NCI-H1930 (cell line): ENCODE data around the gene ZNF324.
"Not testable (repeated sequence)": the region's sequence is repeated elsewhere in the genome, so short reads cannot be mapped to it uniquely, and the experiment has no call there.

Experiments
- DNase-seq, 2 experiments: peaks; one replicate each; lab custom pipeline; 2025; lab: John Stamatoyannopoulos, UW

Gene ZNF324

DNA sequence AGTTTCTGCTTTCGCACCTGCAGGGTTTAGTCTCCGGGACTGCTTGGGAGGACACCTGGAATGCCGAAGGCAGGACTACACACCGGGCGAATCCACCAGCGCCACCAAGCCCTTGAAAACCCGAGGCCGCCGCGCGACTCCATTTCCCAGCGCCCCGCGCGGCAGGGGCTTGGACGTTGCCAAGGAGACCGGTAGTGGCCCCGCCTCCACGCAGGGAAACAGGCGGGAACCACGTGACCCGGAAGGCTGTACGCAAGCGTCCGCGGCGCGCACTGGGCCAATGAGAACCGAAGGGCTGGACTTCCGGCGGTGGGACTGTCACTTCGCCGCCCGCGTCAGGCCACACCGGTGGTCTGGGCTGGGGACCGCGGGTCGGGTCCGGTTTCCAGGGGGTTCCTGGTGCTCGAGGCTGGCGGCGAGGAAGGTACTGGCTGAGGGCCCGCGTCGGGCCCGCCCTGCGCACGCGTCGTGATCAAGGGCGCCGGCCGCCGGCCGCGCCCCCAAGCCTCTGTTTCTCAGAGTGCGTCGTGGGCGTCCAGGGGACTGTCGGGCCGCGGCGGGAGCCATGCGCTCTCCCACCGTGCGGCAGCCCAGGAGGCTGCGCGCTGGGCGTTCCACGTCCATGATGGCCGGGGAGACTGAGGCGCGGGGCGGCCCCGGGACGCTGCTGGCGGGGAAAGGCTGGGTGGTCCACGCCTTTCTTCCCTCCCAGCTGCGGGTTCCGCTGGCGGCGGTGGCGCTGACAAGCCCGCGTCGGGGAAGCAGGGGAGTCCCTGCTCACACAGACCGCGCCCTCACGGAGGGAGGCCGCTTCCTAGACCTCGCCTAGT lies at the start of gene ZNF324:
Gene ZNF324, plus strand, starts transcription at position 321 of the 830 bp plus-strand sequence. CDS start 2,106 bp downstream, outside the sequence.
- DNase-seq = peak; percentile 98 to 99

DNA sequence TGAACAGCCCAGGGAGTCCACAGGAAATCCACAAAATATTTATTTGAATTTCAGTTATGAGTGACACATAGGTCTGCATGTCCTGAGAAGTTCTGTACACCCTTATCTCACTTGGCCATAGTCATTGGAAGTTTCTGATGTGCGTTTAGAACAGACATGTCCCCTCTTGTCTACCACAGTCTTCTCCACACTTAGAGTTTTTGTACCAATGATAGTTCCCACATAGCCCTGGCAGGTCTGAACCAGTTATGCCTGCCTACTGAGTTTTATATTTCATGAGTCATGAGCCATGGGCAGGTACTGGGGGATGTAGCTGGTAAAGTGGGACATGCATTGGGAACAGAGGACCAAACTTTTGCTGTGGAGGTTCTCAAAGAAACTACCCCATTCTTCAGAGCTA lies 38.3 kb upstream of the ZNF324 start:
- DNase-seq = no peak

DNA sequence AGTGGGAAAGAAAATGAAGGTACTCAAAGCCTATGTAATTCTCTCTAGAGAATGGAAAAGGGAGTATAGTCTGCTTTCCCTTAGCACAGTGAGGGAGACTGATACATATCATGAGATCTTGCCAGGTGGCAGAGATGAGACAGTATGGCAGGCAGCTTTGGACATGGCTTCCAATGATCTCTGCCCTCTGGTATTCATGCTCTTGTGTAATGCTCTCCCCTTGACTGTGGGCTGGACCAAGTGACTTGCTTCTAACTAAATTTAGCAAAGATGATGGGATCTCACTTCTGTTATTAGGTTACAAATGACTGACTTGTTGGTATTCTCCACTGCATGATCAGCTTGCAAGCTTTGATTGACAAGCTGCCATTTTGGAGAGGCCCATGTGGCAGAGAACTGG lies 37.1 kb upstream of the ZNF324 start:
- no peak for DNase-seq

DNA sequence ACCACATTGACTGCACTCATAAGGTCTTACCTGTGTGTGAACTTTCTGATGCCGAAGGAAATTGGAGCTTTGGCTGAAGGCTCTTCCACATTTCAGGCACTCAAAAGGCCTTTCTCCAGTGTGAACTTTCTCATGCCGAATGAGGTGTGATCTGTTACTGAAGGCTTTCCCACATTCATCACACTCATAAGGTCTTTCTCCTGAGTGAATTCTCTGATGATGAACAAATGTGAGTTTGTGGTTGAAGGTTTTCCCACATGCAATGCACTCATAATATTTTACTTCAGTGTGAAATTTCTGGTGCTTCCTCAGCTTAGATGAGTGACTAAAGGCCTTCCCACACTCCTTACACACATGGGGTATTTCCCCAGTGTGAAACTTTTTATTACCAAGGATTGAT lies 32.7 kb upstream of the ZNF324 start:
- DNase-seq = no peak

DNA sequence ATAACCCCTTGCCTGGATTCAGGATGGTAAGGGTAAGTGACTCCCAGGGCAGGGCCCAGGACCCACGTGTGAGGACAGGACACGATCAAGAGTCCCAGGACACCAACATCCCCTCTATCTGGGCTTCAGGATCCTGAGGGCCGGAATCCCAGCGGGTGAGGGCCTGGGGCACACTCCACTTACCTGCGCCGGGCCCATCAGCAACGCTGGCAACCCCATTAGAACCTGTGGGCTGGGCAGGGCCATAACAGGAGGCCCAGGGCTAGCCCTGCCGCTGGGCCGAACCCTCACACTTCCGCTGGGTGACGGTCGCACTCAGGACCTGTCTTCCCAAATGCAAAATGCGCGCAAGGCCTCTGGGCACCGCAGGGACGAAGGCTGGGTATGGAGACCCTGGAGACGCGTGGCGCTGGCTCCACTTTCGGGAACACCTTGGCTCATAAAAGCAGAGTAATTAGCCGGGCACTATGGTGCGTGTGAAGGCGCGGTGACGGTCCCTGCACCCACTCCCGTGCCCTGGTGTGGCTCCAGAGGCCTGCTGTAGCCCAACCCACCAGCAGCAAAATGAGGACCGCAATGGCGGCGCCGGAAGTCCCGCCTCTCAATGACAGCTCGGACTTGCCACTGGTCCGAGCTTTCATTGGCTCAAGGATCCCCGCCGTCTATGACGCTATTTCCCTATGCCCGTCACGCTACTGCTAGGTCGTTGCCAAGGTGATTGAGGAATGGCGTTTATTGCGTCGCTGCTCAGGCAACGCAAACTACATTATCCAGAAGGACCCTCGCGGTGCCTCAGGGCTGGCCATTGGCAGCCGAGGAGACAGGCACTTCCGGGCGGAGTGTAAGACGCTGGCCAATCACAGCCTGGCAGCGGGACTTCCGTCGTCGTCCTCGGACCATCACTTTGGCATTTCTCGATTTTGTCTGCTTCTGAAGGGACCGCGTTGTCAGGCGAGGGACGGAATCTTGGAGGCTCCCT lies 27.0 kb upstream of the ZNF324 start, which contains the start of gene ZNF132:
Gene ZNF132, minus strand, starts transcription at position 578 of the 979 bp plus-strand sequence. Its CDS starts 332 bp downstream, at position 246.
- DNase-seq = peak; percentile 100

DNA sequence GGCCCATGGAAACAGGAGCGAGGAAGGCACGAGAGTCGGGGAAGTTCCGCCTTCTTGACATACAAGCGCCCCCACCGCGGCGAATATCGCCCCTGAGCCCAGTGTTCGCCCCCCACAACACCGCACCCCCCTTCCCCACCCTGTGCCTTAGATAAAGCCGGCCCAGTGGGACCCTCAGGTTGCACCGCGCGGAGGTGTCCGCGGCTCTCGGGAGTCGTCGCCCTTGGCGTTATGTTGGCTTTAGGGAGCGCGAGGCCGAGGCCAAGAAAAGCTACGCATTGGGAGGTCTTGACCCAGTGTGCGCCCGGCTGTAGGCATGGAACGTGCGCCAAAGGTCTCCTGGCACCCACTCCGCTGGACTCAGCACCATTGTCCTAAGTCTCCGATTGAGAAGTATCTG lies 26.3 kb upstream of the ZNF324 start:
- DNase-seq = no peak

DNA sequence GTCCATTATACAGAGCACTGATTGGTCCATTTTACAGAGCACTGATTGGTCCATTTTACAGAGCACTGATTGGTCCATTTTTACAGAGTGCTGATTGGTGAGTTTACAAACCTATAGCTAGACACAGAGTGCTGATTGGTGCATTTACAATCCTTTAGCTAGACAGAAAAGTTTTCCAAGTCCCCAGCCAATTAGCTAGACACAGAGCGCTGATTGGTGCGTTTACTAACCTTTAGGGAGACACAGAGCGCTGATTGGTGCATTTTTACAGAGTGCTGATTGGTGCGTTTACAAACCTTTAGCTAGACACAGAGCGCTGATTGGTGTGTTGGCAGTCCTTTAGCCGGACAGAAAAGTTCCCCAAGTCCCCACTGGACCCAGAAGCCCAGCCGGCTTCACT lies 23.9 kb upstream of the ZNF324 start:
- not testable (repeated sequence) for DNase-seq

DNA sequence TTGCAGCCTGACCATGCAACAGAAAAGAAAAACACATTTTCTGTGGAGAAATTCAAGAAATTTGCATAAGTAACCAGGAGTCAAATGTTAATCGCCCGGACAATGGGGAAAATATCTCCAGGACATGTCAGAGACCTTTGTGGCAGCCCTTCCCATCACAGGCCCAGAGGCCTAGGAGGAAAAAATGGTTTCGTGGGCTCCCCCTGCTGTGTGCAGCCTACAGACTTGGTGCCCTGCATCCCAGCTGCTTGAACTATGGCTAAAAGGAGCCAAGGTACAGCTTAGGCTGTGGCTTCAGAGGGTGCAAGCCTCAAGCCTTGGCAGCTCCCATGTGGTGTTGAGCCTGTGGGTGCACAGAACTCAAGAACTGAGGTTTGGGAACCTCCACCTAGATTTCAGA lies 18.0 kb upstream of the ZNF324 start:
- not testable (repeated sequence) for DNase-seq

DNA sequence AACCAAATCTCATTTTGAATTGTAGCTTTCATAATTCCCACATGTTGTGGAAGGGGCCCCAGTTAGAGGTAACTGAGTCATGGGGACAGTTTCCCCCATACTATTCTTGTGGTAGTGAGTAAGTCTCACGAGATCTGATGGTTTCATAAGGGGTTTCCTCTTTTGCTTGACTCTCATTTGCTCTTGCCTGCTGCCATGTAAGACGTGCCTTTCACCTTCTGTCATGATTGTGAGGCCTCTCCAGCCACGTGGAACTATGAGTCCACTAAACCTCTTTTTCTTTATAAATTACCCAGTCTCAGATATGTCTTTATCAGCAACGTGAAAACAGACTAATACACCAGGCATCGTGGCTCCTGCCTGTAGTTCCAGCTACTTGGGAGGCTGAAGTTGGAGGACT lies 16.9 kb upstream of the ZNF324 start:
- not testable (repeated sequence) for DNase-seq

DNA sequence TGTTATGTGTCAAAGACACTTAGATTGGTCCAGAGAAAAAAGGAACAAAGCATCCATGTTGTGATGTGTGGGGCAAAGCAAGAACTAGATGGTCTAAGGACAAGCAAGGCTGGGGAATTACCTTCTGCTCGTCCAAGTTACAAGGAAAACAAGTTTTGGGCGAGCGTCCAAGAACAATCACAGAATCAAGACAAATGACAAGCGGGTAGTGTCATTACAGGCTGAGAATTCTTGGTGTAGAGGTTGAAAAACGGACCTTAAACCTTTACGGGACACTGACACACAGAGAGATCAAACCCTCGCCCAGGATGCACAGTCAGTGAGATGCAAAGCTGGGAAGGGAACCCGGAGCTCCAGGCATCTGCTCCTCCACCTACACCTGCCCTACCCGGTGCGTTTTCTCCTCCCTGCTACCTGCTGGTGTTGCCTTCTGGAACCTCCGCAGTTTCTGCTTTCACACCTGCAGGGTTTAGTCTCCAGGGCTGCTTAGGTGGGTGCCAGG lies 16.0 kb upstream of the ZNF324 start:
- peak in 1 of 2 experiments; percentile 54 for DNase-seq

DNA sequence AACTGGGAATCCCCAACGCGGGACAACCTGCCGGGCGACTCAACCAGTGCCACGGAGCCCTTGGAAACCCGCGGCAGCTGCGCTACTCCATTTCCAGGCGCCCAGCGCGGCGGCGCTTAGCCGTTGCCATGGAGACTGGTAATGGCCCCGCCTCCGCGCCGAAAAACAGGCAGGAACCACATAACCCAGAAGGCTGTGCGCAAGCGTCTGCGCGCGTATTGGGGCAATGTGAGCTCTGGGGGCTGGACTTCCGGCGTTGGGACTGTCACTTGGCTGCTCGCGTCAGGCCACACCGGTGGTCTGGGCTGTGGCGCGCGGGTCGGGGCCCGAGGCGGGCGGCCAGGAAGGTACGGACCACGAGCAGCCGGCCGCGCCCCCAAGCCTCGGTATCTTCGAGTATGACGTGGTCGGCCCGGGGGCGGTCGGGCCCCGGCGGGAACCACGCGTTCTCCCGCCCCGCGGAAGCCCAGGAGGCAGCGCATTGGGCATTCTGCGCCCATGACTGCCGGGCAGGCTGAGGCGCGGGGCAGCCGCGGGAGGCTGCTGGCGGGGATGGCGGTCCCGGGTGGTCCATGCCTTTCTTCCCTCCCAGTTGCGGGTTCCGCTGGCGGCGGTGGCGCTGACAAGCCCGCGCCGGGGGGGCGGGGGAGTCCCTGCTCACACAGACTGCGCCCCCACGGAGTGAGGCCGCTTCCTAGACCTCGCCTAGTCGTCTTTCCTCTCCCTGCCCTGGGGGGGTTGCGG lies 15.3 kb upstream of the ZNF324 start, which contains the start of gene ZNF324B:
Gene ZNF324B, plus strand, starts transcription at position 265 of the 744 bp plus-strand sequence. CDS start 2,080 bp downstream, outside the sequence.
- DNase-seq = peak; percentile 97 to 99

DNA sequence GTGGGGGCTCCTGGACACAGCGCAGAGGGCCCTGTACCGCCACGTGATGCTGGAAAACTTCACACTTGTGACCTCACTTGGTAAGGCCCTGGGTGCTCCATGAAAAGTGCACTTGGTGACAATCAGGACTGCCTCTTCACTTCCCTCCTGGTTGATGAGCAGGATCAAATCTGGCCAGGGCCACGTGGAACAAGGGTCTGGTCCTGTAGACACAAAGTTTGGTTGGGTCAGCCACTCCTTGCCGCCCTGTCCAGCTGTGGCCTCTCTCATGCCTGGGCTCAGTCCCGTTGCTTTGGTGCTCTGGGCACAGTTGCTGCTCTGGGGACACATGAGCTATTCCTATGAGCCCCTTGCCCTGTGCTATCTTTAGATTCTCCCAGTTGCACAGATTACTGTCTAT lies 13.1 kb upstream of the ZNF324 start:
- no peak for DNase-seq

DNA sequence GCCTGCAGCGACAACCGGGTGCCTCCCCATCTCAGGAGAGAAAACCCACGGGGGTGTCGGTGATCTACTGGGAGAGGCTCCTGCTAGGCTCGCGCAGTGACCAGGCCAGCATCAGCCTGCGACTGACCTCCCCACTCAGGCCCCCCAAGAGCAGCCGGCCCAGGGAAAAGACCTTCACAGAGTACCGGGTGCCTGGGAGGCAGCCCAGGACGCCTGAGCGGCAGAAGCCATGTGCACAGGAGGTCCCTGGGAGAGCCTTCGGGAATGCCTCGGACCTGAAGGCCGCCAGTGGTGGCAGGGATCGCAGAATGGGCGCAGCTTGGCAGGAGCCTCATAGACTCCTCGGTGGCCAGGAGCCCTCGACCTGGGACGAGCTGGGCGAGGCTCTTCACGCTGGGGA lies 11.6 kb upstream of the ZNF324 start:
- no peak for DNase-seq

DNA sequence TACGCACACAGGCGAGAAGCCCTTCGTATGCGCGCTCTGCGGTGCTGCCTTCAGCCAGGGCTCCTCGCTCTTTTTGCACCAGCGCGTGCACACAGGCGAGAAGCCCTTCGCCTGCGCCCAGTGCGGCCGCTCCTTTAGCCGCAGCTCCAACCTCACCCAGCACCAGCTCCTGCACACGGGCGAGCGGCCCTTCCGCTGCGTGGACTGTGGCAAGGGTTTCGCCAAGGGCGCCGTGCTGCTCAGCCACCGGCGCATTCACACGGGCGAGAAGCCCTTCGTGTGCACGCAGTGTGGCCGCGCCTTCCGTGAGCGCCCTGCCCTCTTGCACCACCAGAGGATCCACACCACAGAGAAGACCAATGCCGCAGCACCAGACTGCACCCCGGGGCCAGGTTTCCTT lies 10.8 kb upstream of the ZNF324 start:
- DNase-seq = no peak

DNA sequence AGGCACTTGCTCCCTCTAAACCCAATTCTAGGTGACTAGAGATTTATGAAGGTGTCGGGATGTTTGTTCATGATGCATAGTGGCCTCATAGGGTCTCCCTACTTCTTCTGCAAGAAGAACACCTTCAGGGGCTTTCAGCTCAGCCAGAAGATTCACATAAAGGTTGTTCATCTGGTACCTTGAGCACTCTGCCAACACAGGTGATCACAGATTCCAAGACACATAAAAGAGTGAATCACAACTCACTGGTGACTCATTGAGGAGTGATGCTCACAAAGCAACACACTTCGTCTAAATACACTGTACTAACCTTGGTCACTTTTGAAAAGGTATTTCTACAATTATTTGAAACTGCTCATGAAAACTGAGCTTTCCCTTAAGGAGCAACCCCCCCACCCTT lies 6.8 kb upstream of the ZNF324 start:
- DNase-seq = no peak

DNA sequence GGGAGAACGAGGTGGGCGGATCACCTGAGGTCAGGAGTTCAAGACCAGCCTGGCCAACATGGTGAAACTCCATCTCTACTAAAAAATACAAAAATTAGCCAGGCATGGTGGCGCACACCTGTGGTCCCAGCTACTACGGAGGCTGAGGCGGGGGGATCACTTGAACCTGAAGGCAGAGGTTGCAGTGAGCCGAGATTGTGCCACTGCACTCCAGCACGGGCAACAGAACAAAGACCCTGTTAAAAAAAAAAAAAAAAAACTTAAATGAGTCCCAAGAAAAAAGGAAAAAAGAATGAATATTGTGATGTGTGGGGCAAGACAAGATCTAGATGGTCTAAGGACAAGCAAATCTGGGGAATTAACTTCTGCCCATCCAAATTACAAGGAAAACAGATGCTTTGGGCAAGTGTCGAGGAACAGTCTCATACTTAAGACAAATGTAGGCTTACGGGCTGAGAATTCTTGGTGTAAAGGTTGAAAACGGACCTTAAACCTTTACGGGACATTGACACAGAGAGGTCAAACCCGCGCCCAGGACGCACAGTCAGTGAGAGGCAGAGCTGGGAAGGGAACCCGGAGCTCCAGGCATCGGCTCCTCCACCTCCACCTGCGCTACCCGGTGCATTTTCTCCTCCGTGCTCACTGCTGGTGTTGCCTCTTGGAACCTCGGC lies 656 bp upstream of the ZNF324 start:
- DNase-seq = no peak

DNA sequence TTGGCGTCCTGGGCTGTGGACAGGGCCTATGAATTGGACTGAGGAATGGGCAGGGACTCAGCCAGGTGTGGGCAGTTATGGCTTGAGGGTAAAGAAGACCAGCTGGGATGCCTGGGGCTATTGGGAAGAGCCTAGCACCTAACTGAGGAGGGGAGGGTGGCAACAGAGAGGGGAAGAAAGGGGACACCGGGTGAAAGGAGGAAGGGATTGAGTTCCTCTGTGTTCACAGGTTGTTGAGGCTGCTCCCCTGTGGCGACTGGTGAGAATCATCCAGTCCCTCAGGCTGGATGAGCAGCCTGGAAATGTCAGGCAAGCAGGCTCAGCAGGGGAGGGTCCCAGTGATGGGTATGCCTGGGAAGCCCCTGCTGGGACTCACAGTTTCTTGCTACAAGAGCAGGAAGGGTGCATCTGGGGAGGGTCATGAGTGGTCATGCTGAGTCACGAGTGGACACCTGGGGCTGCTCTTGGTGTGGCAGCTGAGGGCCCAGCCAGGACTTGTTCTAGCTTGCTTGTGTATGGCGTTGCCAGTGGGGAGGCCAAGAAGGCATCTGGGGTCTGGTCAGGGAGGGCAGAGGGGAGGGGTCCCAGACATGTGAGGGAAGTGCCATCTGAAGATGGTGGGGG lies 1.4 kb downstream of the ZNF324 start:
- DNase-seq = no peak

DNA sequence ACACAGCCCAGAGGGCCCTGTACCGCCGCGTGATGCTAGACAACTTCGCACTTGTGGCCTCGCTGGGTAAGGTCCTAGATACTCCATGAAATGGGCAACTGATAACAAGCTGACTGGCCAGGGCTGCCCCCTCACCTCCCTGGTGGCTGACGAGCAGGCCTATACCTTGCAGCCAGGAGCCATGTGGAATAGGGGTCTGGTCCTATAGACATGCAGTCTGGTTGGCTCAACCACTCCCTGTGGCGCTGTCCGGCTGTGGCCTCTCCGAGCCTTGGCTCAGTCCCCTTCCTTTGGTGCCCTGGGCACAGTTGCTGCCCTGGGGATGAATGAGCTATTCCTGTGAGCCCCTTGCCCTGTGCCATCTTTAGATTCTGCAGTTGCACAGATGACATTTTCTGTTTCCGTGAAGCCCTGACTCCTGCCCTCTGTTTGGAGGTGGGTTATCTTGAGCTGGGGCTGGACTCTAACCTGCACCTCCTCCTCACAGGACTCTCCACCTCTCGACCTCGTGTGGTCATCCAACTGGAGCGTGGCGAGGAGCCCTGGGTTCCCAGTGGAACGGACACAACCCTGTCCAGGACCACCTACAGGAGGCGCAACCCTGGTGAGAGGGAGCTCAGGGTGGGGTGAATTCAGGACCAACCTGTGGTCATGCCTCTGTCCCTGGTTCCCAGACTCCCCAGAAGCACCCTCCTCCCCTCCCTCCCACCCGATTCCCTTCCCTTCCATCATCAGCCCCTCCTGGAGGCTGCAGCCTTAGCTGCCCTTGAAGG lies 2.5 kb downstream of the ZNF324 start:
- DNase-seq = no peak

DNA sequence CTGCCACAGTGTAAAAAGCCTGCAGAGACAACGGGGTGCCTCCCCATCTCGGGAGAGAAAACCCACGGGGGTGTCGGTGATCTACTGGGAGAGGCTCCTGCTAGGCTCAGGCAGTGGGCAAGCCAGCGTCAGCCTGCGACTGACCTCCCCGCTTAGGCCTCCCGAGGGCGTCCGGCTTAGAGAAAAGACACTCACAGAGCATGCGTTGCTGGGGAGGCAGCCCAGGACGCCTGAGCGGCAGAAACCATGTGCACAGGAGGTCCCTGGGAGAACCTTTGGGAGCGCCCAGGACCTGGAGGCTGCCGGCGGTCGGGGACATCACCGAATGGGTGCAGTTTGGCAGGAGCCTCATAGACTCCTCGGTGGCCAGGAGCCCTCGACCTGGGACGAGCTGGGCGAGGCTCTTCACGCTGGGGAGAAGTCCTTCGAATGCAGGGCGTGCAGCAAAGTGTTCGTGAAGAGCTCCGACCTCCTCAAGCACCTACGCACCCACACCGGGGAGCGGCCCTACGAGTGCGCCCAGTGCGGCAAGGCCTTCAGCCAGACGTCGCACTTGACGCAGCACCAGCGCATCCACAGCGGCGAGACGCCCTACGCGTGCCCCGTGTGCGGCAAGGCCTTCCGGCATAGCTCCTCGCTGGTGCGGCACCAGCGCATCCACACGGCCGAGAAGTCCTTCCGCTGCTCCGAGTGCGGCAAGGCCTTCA lies 4.1 kb downstream of the ZNF324 start:
- DNase-seq = not testable (repeated sequence)
